HG02798 (cell line): Measurements from ENCODE around the gene KCNK4.
A peak's percentile ranks its signal among the peaks of the same experiment; 100 is the strongest.
"Not testable (repeated sequence)": the region's sequence is repeated elsewhere in the genome, so short reads cannot be mapped to it uniquely, and the experiment has no call there.

Experiments
- ATAC-seq: cut with Tn5 transposase; IDR thresholded peaks from one replicate; pipeline ENCODE4 v1.9.1; 2021; ENCODE audit warnings: mild to moderate bottlenecking; ENCODE audit not compliant: unreplicated experiment, poor library complexity

The KCNK4 gene

DNA sequence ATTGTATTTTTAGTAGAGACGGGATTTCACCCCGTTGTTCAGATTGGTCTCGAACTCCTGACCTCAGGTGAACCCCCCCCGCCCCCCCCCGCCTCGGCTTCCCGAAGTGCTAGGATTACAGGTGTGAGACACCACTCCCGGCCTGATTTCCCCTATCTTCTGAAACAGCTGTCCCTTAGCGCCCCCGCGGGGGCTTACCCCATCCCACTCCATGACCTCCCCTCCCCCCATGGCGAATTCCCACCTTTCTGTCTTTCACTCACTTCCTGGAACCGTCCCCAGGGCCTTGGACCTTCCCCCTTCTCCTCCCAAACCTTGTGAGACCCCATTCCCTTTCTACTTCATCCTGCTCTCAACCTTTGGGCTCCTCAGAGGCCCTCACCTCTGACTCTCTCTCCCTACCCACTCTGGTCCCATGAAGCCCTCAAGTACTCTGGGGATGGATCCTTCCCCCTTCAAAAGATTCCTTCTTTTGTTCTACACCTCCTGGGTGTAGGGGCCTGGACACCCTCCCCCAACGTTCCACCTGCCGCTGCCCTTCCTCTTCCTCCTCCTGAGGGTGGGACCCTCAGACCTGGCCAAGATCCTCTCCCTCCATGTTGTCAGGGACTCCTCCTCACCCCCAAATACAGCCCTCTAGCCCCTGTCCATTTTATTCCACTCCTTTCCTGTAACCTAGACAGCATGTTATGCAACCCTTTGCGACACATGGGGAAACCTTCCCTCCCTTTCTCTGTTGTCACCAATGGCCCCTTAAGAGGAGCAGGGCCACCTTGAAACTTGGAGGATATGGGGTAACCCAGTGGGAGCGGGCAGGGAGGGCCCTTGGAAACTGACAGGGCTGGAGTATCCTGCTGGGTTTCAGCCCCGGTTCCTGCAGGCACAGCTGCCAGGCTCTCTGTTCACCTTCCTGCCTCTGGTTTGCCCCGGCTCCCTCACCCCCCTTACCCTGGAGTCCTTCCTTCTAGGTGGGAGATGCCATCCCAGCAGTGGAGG is 28.0 kb downstream of the KCNK4 start:
- no peak for ATAC-seq

DNA sequence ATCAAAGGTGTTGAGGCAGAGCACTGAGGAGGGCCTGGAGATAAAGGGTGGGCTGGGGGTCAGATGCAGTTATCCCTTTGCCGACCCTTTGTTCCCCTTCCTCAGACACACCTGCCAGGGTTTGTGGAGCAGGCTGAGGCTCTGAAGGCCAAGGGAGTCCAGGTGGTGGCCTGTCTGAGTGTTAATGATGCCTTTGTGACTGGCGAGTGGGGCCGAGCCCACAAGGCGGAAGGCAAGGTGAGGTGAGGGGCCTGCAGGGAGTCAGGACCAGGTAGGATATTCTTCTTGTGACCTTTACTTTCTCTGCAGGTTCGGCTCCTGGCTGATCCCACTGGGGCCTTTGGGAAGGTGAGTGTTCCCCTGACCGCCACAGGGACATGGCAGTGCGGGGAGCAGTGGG is 29.5 kb downstream of the KCNK4 start:
- no peak for ATAC-seq

DNA sequence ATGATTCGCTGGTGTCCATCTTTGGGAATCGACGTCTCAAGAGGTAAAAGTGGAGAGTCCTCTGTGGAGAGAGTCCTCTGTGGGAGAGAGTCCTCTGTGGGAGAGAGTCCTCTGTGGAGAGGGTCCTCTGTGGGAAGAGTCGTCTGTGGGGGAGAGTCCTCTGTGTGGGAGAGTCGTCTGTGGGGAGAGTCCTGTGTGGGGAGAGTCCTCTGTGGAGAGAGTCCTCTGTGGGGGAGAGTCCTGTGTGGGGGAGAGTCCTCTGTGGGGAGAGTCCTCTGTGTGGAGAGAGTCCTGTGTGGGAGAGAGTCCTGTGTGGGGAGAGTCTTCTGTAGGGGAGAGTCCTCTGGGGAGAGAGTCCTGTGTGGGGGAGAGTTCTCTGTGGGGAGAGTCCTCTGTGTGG is 29.9 kb downstream of the KCNK4 start:
- no peak for ATAC-seq

DNA sequence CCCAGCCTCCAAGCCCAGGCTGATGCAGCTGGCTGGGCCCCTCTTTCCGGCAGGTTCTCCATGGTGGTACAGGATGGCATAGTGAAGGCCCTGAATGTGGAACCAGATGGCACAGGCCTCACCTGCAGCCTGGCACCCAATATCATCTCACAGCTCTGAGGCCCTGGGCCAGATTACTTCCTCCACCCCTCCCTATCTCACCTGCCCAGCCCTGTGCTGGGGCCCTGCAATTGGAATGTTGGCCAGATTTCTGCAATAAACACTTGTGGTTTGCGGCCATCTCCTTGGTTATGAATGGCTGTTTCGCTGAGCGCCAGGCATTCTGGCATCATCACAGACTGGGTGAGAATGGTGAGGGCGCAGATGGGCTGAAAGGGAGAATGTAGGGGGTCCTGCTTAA is 30.4 kb downstream of the KCNK4 start:
- ATAC-seq: no peak

DNA sequence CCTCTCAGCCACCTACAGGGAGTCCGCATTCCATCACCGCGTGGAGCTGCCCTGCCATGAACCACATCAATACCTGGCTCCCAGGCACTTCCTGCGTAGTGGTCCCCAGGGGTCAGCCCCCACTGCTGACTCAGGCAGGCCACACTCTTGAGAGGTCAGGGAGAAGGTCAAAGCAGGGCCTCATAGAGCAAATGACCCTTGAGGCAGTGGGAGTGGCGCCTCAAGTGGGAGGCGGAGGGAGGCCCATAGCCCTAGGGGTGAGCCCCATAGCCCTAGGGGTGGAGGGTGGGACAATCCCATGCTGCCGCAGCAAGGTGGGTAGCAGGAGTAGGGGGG is 31.8 kb downstream of the KCNK4 start:
- ATAC-seq: no peak

DNA sequence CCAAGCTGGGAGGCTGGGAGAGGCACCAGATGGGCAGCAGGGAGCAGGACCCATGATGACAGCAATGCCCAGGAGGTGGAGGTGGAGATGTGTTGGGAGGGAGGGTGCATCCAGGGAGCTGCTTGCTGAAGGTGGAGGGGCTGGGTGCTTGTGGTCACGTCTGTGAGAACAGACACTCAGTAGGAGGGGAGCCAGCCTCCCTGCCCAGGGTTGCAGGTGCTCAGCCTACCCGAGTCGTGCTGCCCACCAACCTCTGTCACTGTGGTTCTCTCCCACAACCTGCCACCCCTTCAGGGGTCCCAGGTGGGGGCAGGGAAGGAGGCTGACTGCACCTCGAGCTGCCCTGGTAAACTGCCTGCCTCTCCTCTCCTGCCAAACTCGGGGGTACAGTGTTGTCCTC is 32.3 kb downstream of the KCNK4 start:
- ATAC-seq: no peak

DNA sequence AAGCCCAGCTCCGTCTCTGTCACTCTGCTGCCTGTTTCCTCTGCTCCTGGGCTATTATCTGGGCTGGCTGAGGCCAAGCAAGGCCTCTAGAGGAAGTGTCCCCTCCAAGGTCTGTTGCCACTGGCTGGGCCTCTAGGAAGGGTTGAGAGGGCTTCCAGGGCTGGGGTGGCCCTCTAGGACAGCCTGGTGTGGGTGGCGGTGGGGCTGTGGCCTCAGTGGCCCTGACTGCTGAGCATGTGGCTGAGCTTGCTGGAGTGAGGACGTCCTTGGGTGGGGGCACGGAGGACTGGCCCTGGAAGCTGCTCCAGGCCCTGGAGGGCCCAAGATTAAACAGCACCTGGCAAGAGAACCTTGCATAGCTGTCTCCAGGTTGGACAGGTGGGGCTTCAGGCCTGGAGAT is 32.9 kb downstream of the KCNK4 start:
- not testable (repeated sequence) for ATAC-seq

DNA sequence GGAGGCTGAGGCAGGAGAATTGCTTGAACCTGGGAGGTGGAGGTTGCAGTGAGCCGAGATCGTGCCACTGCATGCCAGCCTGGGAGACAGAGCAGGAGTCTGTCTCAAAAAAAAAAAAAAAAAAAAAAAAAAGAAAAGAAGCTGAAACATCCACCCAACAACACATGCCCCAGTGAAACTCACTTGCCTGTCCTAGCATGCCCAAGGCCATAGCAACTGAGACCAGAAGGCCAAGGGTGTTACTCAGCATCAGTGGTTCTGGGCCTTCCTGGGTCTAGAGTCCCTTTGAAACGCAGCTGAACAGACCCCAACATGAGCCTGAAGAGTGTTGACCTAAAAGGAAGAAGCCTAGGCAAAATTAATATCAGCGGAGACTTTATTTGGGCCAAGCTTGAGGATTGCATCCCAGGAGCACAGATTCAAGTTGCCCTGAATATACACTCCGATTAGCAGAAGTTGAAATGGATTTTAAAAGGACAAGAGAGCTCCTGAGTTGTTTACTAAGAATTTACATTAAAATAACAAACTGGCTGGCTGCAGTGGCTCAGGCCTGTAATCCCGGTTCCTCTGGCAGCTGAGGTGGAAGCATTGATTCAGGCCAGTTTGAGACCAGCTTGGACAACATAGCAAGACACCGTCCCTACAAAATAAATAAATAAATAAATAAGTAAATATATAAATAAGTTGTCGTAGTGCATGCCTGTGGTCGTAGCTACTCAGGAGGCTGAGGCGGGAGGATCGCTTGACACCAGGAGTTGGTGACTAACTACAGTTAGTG is 33.8 kb downstream of the KCNK4 start:
- ATAC-seq: no peak

DNA sequence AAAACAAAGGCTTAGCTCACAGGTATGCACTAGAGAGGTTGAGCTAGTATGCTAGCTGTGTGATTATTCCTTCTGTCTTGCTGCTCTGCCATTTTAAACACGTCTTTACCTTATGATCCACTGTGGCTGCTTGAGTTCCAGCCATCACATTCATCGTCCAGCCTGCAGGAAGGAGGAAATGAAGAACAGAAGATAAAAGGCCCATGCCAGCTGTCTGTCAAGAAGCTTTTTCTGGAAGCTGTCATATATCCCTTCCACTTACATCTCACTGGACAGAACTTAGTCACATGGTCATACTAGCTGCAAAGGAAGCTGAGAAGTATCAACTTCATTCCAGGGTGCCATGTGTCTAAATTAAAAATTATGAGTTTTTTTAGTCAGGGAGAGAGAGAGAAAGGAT is 36.3 kb downstream of the KCNK4 start:
- ATAC-seq: no peak

DNA sequence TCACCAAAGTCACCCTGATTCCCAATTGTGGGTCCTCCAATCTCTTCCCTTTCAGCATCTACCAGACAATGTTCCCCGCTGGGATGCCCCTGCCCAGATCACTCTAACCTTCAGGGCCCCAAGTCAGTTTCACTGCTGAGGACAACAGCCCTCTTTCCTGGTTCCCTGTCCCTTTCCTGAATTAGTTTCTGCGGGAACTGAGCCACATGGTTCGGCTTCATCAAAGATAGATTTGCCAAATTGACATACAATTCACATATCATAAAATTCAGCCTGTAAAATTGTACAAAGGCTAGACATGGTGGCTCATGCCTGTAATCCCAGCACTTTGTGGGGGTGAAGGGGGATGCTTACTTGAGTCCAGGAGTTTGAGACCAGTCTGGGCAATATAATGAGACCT is 36.9 kb downstream of the KCNK4 start:
- ATAC-seq: no peak

DNA sequence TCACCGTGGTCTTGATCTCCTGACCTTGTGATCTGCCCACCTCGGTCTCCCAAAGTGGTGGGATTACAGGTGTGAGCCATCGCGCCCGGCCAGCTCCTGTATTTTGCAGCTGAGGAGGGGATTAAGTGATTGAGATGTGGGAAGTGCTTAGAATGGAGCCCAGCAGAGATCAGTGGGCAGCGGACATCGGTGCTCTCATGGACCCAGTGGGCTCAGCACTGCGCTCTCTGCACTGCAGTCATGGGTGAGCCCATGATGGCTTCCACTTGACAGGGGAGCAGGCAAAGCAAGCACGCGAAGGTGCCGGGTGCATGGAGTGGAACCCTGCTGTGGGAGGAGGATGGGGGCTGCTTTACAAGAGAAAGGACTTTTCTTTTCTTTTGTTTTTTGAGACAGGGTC is 39.8 kb downstream of the KCNK4 start:
- ATAC-seq: no peak

DNA sequence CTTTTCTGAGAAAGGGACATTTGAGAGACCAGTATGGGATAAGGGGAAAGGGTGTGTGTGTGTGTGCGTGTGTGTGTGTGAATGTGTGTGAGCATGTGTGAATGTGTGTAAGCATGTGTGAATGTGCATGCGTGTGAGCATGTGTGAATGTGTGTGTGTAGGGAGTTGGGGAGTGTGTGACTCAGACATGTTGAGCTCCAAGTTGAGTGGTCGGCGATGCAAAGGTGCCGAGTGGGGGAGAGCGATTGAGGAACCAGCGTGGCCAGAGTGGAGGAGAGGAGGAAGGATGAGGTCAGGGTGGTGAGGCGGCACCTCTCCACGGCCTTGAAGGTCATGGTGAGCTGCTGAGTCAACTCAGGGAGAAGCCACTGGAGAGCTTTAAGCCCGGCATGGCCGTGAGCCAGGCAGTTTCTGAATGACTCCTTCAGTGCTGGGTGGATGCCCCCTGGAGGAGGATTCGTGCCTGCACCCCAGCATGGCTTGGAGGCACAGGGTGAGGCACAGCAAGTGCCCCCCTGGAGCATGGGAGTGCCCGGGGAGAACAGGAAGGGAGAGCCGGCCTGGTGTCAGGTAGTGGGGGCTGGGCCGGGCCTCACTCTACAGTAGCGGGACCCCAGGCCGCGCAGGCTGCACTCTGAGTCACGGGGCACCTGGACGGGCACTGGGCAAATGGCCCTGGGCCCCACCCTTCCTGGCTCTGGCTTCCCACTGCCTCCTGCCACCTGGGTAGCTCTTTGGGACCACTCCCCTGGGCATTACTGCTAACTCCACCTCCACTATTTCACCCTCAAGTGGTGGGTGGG is 40.7 kb downstream of the KCNK4 start:
- peak; percentile 62 for ATAC-seq

DNA sequence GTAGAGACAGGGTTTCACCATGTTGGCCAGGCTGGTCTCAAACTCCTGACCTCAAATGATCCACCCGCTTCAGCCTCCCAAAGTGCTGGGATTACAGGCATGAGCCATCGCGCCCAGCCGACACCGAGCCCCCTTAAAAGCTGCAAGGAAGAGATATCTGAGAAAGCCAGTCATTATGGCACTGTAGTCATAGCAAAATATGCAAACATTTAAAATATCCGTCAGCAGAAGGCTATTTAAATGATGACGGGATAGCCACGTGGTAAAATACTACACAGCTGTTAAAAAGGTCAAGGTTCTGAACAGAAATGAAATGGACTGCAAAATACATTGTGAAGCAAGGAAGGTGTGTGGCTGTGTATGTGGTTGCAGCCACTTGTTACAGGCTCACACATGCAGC is 42.5 kb downstream of the KCNK4 start:
- ATAC-seq: no peak

DNA sequence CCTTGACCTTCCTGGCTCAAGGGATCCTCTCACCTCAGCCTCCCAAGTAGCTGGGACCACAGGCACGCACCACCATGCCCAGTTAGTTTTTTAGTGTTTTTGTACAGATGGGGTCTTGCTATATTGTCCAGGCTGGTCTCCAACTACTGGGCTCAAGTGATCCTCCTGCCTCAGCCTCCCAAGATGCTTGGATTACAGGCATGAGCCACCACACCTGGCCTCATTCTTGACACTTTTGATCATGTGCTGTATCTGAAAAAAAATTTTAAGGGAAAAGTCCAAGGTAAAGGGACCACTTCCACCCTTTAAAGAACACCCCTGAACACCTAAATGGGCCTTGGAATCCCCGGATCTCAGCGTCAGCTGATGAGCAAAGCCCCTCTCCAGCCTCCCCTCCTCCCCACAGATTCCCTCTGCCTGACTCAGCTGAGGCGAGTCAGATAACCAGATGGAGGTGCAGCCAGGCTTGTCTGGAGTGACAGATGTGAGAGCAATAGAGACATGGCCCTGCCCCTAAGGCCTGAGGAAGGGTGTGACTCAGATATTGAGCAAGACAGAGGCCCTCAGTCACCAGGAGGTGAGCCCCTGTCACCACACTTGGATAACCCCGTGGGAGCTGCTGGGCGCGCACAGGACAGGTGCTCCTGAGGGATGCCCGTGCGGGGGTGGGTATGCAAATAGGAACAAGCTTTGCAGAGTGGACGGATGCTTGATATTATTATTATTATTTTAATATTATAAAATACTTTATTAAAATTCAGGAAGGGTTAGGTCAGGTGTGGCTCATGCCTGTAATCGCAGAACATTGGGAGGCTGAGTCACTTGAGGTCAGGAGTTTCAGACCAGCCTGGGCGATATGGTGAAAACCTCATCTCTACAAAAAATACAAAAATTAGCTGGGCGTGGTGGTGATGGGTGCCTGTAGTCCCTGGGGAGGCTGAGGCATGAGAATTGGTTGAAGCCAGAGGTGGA is 43.9 kb downstream of the KCNK4 start:
- peak; percentile 67 for ATAC-seq

DNA sequence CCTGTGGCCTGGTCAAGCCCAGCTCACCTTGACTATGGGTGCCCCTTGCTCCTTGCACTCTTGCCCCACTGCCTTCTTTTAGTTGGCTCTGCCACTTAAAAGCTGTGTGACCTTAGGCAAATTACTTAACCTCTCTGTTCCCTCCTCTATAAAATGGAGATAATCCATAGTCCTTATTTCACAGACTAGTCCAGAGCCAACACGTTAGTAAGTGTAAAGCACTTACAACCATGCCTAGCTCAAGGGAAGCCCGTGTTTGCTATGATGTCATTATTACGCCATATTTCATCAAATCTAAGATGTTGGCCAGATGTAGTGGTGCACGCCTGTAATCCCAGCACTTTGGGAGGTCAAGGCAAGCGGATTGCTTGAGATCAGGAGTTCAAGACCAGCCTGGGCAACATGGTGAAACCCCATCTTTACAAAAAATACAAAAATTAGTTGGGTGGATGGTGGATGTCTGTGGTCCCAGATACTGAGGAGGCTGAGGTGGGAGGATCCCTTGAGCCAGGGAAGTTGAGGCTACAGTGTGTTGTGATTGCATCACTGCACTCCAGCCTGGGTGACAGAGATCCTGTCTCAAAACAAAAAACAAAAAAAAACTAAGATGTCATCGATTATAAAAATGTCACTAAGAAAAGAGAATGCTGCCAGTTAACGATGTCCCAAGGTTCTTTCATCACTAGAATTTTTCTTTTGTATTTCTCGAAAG is 46.6 kb downstream of the KCNK4 start:
- no peak for ATAC-seq

DNA sequence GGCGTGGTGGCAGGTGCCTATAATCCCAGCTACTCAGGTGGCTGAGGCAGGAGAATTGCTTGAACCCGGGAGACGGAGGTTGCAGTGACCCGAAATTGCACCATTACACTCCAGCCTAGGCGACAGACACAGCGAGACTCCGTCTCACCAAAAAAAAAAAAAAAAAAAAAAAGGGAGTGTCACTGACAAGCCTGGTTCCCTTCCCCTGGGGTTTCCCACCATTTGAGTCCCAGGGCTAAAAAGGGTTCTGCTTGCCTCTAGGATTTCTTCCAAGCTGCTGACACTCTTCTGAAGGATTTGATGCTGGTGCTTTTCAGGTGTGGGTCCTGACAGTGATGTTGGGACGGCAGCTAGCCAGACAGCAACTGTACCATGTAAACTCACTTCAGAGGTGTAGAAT is 47.6 kb downstream of the KCNK4 start:
- ATAC-seq: no peak

DNA sequence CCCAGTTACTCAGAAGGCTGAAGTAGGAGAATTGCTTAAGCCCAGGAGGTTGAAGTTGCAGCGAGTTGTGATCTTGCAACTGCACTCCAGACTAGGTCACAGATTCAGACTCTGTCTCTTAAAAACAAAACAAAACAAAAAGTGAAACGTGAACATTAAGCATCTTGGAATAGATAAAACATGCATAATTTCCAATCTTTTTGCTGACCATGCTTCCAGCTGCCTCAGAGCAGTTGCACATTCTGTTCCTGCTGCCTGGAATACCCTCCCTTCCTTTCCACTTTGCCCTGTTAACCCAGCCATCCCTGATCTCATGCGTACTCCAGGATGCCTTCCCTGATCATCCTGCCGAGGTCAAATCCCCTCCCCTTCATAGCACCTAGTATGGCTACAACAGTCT is 48.2 kb downstream of the KCNK4 start:
- no peak for ATAC-seq

DNA sequence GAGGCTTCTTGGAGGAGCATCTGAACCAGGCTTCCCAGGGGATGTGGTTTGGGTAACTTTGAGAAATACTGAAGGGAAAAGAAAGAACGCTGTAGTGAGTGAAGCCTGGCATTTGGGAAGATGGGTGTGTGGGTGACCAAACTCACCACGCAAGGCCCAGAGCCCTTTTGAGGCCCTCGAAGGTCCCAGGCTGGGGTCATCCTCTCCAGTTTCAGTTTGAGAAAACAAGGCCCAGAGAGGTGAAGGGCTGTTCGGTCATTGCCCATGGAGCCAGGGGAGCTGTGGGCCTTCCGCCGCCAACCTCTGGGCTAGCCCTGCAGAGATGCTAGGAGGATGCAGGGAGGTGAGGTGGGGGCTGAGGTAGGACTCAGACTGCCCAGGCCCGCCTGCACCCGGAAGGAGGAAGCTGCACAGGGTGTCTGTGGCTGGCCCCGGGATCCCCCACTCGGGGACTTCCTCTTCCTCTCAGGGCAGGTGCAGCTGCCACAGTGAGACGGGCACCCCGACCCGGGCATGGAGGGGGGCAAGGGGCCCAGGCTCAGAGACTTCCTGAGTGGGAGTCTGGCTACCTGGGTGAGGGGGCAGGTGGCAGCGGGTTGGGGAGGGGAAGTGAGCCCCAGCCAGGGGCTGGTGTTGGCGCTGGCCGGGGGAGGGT is 48.8 kb downstream of the KCNK4 start, which contains the start of gene CCDC88B:
TSS of gene CCDC88B (plus strand) at position 451 of the 655 bp plus-strand sequence. CDS start at position 514, 63 bp downstream.
- ATAC-seq: peak; percentile 58
